Liver (tissue), 9 donors: ENCODE data around the gene POLDIP2. TPM values are rescaled to one million over a fixed set of nuclear protein-coding genes. Genes with fewer than 3 reads are reported as not detected.

Source experiments
- DNase-seq: peaks from one replicate; pipeline ENCODE4 v3.0.0-alpha.2; 2017; ENCODE audit warnings: low spot score
- H3K27ac ChIP-seq, 2 donors: one replicate each; pipeline ENCODE4 v1.7.0; 2013; ENCODE audit warnings: inconsistent platforms in 2 of 2, low read length in 2 of 2, control low read depth in 1 of 2, low read depth in 1 of 2, mild to moderate bottlenecking in 1 of 2
- H3K27me3 ChIP-seq, 4 donors: one replicate each; pipeline versions ENCODE4 v1.6.1 to v1.7.0; 2013; ENCODE audit warnings: low read length in 3 of 4, inconsistent platforms in 1 of 4, mild to moderate bottlenecking in 1 of 4, moderate library complexity in 1 of 4; ENCODE audit not compliant: control insufficient read depth in 4 of 4, insufficient read depth in 4 of 4
- H3K36me3 ChIP-seq, 4 donors: one replicate each; pipeline versions ENCODE4 v1.6.1 to v1.7.0; 2013; ENCODE audit warnings: low read length in 3 of 4, mild to moderate bottlenecking in 3 of 4, low read depth in 1 of 4, moderate library complexity in 1 of 4; ENCODE audit not compliant: control insufficient read depth in 4 of 4, insufficient read depth in 3 of 4
- H3K4me1 ChIP-seq, 4 donors: one replicate each; pipeline versions ENCODE4 v1.6.1 to v1.7.0; 2013; ENCODE audit warnings: low read length in 3 of 4, mild to moderate bottlenecking in 3 of 4, moderate library complexity in 1 of 4; ENCODE audit not compliant: control insufficient read depth in 4 of 4, insufficient read depth in 4 of 4
- H3K4me3 ChIP-seq, 3 donors: one replicate each; pipeline versions ENCODE4 v1.6.1 to v1.7.0; 2013; ENCODE audit warnings: low read length in 3 of 3, control low read depth in 1 of 3, low read depth in 1 of 3, mild to moderate bottlenecking in 1 of 3
- H3K9ac ChIP-seq, 2 donors: one replicate each; pipeline ENCODE4 v1.7.0; 2013; ENCODE audit warnings: low read length in 2 of 2, mild to moderate bottlenecking in 2 of 2, moderate library complexity in 2 of 2, control low read depth in 1 of 2, low read depth in 1 of 2
- H3K9me3 ChIP-seq, 4 donors: one replicate each; pipeline versions ENCODE4 v1.6.1 to v1.7.0; 2013; ENCODE audit warnings: low read length in 3 of 4; ENCODE audit not compliant: control insufficient read depth in 4 of 4
- EGR1 ChIP-seq, 2 donors: IDR thresholded peaks; 2 replicates each; pipeline ENCODE4 v1.6.1; 2016 to 2018; ENCODE audit warnings: antibody characterized with exemption in 2 of 2, low read depth in 2 of 2
- HNF4A ChIP-seq, 2 donors: conservative IDR thresholded peaks; 2 replicates each; pipeline ENCODE4 v1.6.1; 2016; ENCODE audit warnings: antibody characterized with exemption in 2 of 2, mild to moderate bottlenecking in 2 of 2
- HNF4G ChIP-seq: IDR thresholded peaks from 2 replicates; pipeline ENCODE4 v1.6.1; 2016; ENCODE audit warnings: antibody characterized with exemption
- NR2F2 ChIP-seq: IDR thresholded peaks from 2 replicates; pipeline ENCODE4 v1.6.1; 2016; ENCODE audit warnings: antibody characterized with exemption
- RAD21 ChIP-seq, 2 donors: IDR thresholded peaks; 2 replicates each; pipeline ENCODE4 v1.6.1; 2016; ENCODE audit warnings: antibody characterized with exemption in 2 of 2, mild to moderate bottlenecking in 2 of 2
- SP1 ChIP-seq: IDR thresholded peaks from 2 replicates; pipeline ENCODE4 v1.6.1; 2018; ENCODE audit warnings: antibody characterized with exemption, mild to moderate bottlenecking
- WGBS: extraction: QIAGEN DNeasy Blood & Tissue Kit; methylation state at CpG from one replicate; pipeline ENCODE4 v1.1.7; 2013; 5-methylcytosine and 5-hydroxymethylcytosine counted together
- polyA plus RNA-seq, 2 donors: library from polyadenylated mRNA; stranded (reverse) in 1 of 2; unstranded in 1 of 2; fragments of 200-250 nt in 1 of 2; fragments of >200 nt in 1 of 2; fragmentation: Nextera tagmentation in 1 of 2; extraction: Ambion mirVana in 1 of 2; gene quantifications; one replicate each; pipeline versions ENCODE4 v1.2.1 to v1.2.3, GENCODE V29; 2013 to 2015
- total RNA-seq, 2 donors: library from RNA; depleted of rRNA; stranded (reverse); fragments of >200 nt; gene quantifications; one replicate each; pipeline ENCODE4 v1.2.3, GENCODE V29; 2014
- TF ChIP-seq, protein P1 (sequence below): IDR thresholded peaks from 2 replicates; pipeline ENCODE4 v1.6.1; 2016; ENCODE audit warnings: antibody characterized with exemption, mild to moderate bottlenecking
- TF ChIP-seq, protein P2 (sequence below): IDR thresholded peaks from 2 replicates; pipeline ENCODE4 v1.6.1; 2016; ENCODE audit warnings: antibody characterized with exemption
- TF ChIP-seq, protein P3 (sequence below): IDR thresholded peaks from 2 replicates; pipeline ENCODE4 v1.6.1; 2016; ENCODE audit warnings: antibody characterized with exemption
- TF ChIP-seq, protein P4 (sequence below): IDR thresholded peaks from 2 replicates; pipeline ENCODE4 v1.6.1; 2016; ENCODE audit warnings: antibody characterized with exemption
- TF ChIP-seq, protein P5 (sequence below): fragments of 150-350 bp; IDR thresholded peaks from 2 replicates; pipeline ENCODE4 v1.5.1; 2017; ENCODE audit warnings: improper control_type of control experiment, low read depth, low read length; ENCODE audit not compliant: missing input control
- donor health status: healthy.
- donor health status: healthy.
- donor health status: healthy.
- donor health status: healthy.
- donor health status: healthy.

Gene POLDIP2
- total and polyA plus RNA-seq, 4 donors: 65.5 to 150 (median 104) TPM

DNA sequence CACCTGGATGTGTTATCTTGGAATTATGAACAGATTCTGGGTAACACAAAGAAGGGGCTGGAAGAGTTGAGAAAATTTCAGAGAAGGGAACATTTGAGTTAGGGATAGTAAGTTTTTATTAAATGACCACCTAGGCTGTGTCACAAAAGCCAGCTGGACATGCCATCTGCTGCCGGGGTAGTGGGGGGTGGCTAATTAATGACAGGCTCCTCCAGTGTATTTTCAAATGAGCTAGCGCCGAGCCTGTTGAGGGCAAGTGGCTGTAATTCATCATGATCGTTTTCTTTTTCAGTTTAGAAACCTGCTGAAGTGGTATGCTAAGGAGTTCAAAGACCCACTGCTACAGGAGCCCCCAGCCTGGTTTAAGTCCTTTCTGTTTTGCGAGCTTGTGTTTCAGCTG is 32.1 kb downstream of the POLDIP2 start:
- DNase-seq: no peak

DNA sequence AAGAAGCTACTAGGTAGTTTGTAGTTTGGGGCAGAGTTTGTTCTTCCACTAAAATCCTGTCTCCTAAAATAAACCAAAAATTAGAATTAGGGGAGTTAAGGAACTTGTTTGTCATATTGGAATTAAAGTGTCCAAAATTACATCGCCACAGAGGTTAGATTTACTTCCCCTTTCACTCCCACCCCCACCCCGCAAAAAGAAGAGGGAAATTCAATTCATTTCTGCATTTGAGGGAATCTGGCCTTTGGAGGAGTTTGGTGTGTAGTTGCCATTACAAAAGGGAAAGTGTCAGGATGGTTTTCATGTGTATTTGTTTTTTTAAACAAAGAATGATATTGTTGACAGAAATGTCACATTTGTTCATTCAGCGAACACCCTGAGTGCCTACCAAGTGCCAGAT is 32.5 kb downstream of the POLDIP2 start:
- TF ChIP-seq, protein P1, sequence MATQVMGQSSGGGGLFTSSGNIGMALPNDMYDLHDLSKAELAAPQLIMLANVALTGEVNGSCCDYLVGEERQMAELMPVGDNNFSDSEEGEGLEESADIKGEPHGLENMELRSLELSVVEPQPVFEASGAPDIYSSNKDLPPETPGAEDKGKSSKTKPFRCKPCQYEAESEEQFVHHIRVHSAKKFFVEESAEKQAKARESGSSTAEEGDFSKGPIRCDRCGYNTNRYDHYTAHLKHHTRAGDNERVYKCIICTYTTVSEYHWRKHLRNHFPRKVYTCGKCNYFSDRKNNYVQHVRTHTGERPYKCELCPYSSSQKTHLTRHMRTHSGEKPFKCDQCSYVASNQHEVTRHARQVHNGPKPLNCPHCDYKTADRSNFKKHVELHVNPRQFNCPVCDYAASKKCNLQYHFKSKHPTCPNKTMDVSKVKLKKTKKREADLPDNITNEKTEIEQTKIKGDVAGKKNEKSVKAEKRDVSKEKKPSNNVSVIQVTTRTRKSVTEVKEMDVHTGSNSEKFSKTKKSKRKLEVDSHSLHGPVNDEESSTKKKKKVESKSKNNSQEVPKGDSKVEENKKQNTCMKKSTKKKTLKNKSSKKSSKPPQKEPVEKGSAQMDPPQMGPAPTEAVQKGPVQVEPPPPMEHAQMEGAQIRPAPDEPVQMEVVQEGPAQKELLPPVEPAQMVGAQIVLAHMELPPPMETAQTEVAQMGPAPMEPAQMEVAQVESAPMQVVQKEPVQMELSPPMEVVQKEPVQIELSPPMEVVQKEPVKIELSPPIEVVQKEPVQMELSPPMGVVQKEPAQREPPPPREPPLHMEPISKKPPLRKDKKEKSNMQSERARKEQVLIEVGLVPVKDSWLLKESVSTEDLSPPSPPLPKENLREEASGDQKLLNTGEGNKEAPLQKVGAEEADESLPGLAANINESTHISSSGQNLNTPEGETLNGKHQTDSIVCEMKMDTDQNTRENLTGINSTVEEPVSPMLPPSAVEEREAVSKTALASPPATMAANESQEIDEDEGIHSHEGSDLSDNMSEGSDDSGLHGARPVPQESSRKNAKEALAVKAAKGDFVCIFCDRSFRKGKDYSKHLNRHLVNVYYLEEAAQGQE: no peak
- TF ChIP-seq HNF4A (conservative IDR thresholded peaks at IDR 0.05) (no peak), HNF4G (no peak), EGR1 (IDR thresholded peaks at IDR 0.05; ENCODE audit: low read depth in 2 of 2) (no peak), SP1 (no peak)
- TF ChIP-seq, protein P2, sequence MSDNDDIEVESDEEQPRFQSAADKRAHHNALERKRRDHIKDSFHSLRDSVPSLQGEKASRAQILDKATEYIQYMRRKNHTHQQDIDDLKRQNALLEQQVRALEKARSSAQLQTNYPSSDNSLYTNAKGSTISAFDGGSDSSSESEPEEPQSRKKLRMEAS: no peak
- TF ChIP-seq, protein P3, sequence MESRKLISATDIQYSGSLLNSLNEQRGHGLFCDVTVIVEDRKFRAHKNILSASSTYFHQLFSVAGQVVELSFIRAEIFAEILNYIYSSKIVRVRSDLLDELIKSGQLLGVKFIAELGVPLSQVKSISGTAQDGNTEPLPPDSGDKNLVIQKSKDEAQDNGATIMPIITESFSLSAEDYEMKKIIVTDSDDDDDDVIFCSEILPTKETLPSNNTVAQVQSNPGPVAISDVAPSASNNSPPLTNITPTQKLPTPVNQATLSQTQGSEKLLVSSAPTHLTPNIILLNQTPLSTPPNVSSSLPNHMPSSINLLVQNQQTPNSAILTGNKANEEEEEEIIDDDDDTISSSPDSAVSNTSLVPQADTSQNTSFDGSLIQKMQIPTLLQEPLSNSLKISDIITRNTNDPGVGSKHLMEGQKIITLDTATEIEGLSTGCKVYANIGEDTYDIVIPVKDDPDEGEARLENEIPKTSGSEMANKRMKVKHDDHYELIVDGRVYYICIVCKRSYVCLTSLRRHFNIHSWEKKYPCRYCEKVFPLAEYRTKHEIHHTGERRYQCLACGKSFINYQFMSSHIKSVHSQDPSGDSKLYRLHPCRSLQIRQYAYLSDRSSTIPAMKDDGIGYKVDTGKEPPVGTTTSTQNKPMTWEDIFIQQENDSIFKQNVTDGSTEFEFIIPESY: no peak
- TF ChIP-seq, protein P4, sequence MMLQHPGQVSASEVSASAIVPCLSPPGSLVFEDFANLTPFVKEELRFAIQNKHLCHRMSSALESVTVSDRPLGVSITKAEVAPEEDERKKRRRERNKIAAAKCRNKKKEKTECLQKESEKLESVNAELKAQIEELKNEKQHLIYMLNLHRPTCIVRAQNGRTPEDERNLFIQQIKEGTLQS: no peak
- TF ChIP-seq, protein P5, sequence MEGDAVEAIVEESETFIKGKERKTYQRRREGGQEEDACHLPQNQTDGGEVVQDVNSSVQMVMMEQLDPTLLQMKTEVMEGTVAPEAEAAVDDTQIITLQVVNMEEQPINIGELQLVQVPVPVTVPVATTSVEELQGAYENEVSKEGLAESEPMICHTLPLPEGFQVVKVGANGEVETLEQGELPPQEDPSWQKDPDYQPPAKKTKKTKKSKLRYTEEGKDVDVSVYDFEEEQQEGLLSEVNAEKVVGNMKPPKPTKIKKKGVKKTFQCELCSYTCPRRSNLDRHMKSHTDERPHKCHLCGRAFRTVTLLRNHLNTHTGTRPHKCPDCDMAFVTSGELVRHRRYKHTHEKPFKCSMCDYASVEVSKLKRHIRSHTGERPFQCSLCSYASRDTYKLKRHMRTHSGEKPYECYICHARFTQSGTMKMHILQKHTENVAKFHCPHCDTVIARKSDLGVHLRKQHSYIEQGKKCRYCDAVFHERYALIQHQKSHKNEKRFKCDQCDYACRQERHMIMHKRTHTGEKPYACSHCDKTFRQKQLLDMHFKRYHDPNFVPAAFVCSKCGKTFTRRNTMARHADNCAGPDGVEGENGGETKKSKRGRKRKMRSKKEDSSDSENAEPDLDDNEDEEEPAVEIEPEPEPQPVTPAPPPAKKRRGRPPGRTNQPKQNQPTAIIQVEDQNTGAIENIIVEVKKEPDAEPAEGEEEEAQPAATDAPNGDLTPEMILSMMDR: no peak
- no peaks in the 10 kb centered on the region for H3K9me3 ChIP-seq
- H3K36me3 ChIP-seq: peaks cover 0 to 25% (median 9%) of the 10 kb centered on the region in 4 donors
- H3K9ac ChIP-seq: no peak overlapping the region
- peak overlapping the region in 1 of 2 donors; percentile 39 for H3K27ac ChIP-seq
- no peaks in the 10 kb centered on the region for H3K27me3 ChIP-seq
- peak overlapping the region in 1 of 3 donors; percentile 3 for H3K4me3 ChIP-seq
- H3K4me1 ChIP-seq: peaks cover 6 to 45% (median 36%) of the 10 kb centered on the region in 4 donors
- WGBS: 81% methylated on average over 3 of the region's 3 CpGs
- DNase-seq: no peak

More for the DNA sequence above, 32.1 kb downstream of the POLDIP2 start:
- H3K4me3 ChIP-seq: no peak overlapping the region
- no peak overlapping the region for H3K27ac ChIP-seq
- 87% methylated on average over 5 of the region's 5 CpGs for WGBS
- H3K9me3 ChIP-seq: no peaks in the 10 kb centered on the region
- no peaks in the 10 kb centered on the region for H3K27me3 ChIP-seq
- H3K9ac ChIP-seq: no peak overlapping the region
- H3K36me3 ChIP-seq: peaks cover 0 to 25% (median 9%) of the 10 kb centered on the region in 4 donors
- H3K4me1 ChIP-seq: peaks cover 6 to 41% (median 32%) of the 10 kb centered on the region in 4 donors
- TF ChIP-seq, protein P4: no peak
- TF ChIP-seq, protein P3: no peak
- TF ChIP-seq NR2F2 (no peak), RAD21 (IDR thresholded peaks at IDR 0.05) (no peak)
